Hepatocyte (in vitro differentiated cells): ENCODE measurements around the gene ERGIC2. TPM values are rescaled to one million over a fixed set of nuclear protein-coding genes. Genes with fewer than 3 reads are reported as not detected.

Source experiments
- DNase-seq: peaks from one replicate; pipeline ENCODE4 v3.0.0-alpha.2; 2016; ENCODE audit warnings: low spot score
- H2AFZ ChIP-seq: fragments of 200-600 bp; sonication (generic); 2 replicates; pipeline ENCODE4 v1.6.0; 2016; ENCODE audit warnings: antibody characterized with exemption, mild to moderate bottlenecking
- H3K27ac ChIP-seq: fragments of 200-600 bp; sonication (generic); 2 replicates; pipeline ENCODE4 v1.5.1; 2016; ENCODE audit warnings: mild to moderate bottlenecking
- H3K27me3 ChIP-seq: fragments of 200-600 bp; sonication (generic); 2 replicates; pipeline ENCODE4 v1.6.1; 2016
- H3K36me3 ChIP-seq: fragments of 200-600 bp; sonication (generic); replicated peaks from 2 replicates; pipeline ENCODE4 v1.5.1; 2016; ENCODE audit warnings: low read depth; ENCODE audit not compliant: insufficient read depth
- H3K4me1 ChIP-seq: fragments of 200-600 bp; sonication (generic); 2 replicates; pipeline ENCODE4 v1.5.1; 2016; ENCODE audit warnings: mild to moderate bottlenecking, moderate library complexity; ENCODE audit not compliant: insufficient read depth
- H3K4me2 ChIP-seq: fragments of 200-600 bp; sonication (generic); 2 replicates; pipeline ENCODE4 v1.6.0; 2016
- H3K4me3 ChIP-seq: fragments of 200-600 bp; sonication (generic); 2 replicates; pipeline ENCODE4 v1.5.1; 2016; ENCODE audit warnings: mild to moderate bottlenecking
- H3K79me2 ChIP-seq: fragments of 200-600 bp; sonication (generic); 2 replicates; pipeline ENCODE4 v1.6.0; 2017; ENCODE audit warnings: mild to moderate bottlenecking
- H3K9me2 ChIP-seq: fragments of 200-600 bp; sonication (generic); replicated peaks from 2 replicates; pipeline ENCODE4 v1.6.0; 2017; ENCODE audit warnings: mild to moderate bottlenecking; ENCODE audit not compliant: insufficient read depth
- H3K9me3 ChIP-seq: fragments of 200-600 bp; sonication (generic); 2 replicates; pipeline ENCODE4 v1.5.1; 2016; ENCODE audit warnings: low read depth, mild to moderate bottlenecking
- H4K20me1 ChIP-seq: fragments of 200-600 bp; sonication (generic); 2 replicates; pipeline ENCODE4 v1.6.0; 2016; ENCODE audit warnings: mild to moderate bottlenecking; ENCODE audit not compliant: insufficient read depth, poor library complexity, severe bottlenecking
- CTCF ChIP-seq: fragments of 200-600 bp; sonication (generic); IDR thresholded peaks from 2 replicates; pipeline ENCODE4 v1.5.1; 2016; ENCODE audit warnings: antibody characterized with exemption, mild to moderate bottlenecking; ENCODE audit not compliant: poor library complexity
- EZH2 ChIP-seq: fragments of 200-600 bp; sonication (generic); IDR thresholded peaks from 2 replicates; pipeline ENCODE4 v1.6.1; 2016; ENCODE audit warnings: antibody characterized with exemption, mild to moderate bottlenecking, borderline replicate concordance
- EZH2phosphoT487 ChIP-seq: fragments of 200-600 bp; sonication (generic); IDR thresholded peaks from one replicate; pipeline ENCODE4 v1.6.1; 2018; ENCODE audit warnings: antibody characterized with exemption, mild to moderate bottlenecking, low read depth, moderate library complexity; ENCODE audit not compliant: unreplicated experiment, severe bottlenecking
- WGBS: methylation state at CpG from one replicate; pipeline ENCODE4 v1.1.6; 2016; ENCODE audit warnings: low lambda C conversion rate; ENCODE audit errors: missing lambda C conversion rate; 5-methylcytosine and 5-hydroxymethylcytosine counted together
- polyA plus RNA-seq: library from polyadenylated mRNA; unstranded; fragments of >200 nt; fragmentation: Nextera tagmentation; extraction: Ambion mirVana; gene quantifications from 2 replicates; pipeline ENCODE4 v1.2.1, GENCODE V29; 2016
- total RNA-seq: library from RNA; depleted of rRNA; stranded (reverse); fragments of >200 nt; gene quantifications from 2 replicates; pipeline ENCODE4 v1.2.3, GENCODE V29; 2014

The ERGIC2 gene
- total RNA-seq (68.7 and 114 TPM in 2 replicates), polyA plus RNA-seq (122 and 130 TPM in 2 replicates)

- Histone ChIP-seq H3K9me3 (no peaks in the 10 kb centered on the region), H3K4me3 (peak within 1 kb of the TSS; percentile 46), H3K36me3 (no peaks in the 10 kb centered on the region), H4K20me1 (no peaks in the 10 kb centered on the region), H3K4me2 (peak within 1 kb of the TSS; percentile 87), H3K27ac (peak within 1 kb of the TSS; percentile 91), H3K27me3 (no peaks in the 10 kb centered on the region), H3K9me2 (no peaks in the 10 kb centered on the region), H3K79me2 (peaks cover 45% of the 10 kb centered on the region), H2AFZ (peak within 1 kb of the TSS; percentile 86), H3K4me1 (no peaks in the 10 kb centered on the region)
- peak; percentile 99 for DNase-seq
- TF ChIP-seq EZH2, result no peak
- no peak for TF ChIP-seq EZH2phosphoT487
- TF ChIP-seq CTCF, result no peak
- WGBS, result under 1% methylated on average over 55 of the region's 55 CpGs
Observed at GRCh38 chr12:29380536-29381523, at the start of gene ERGIC2. Gene ERGIC2 (minus strand): TSS chr12:29381172. CDS start chr12:29371633, 9,539 bp downstream.

GRCh38 chr12:29430716-29431044, 49.7 kb upstream of the ERGIC2 start:
- WGBS, result 93% methylated on average over 2 of the region's 2 CpGs
- no peaks in the 10 kb centered on the region for H3K27me3 ChIP-seq

GRCh38 chr12:29429999-29430715, 49.2 kb upstream of the ERGIC2 start:
- TF ChIP-seq EZH2 (no peak), EZH2phosphoT487 (no peak), CTCF (no peak)
- H2AFZ ChIP-seq, result no peak overlapping the region
- no peaks in the 10 kb centered on the region for H4K20me1 ChIP-seq
- DNase-seq, result no peak
- no peak overlapping the region for H3K4me3 ChIP-seq
- no peaks in the 10 kb centered on the region for H3K4me1 ChIP-seq
- H3K4me2 ChIP-seq, result no peak overlapping the region
- 91% methylated on average over 3 of the region's 3 CpGs for WGBS
- H3K36me3 ChIP-seq, result no peaks in the 10 kb centered on the region
- H3K27ac ChIP-seq, result no peak overlapping the region
- H3K27me3 ChIP-seq, result no peaks in the 10 kb centered on the region
- H3K79me2 ChIP-seq, result no peaks in the 10 kb centered on the region
- no peaks in the 10 kb centered on the region for H3K9me3 ChIP-seq
- no peaks in the 10 kb centered on the region for H3K9me2 ChIP-seq

More at GRCh38 chr12:29430716-29431044, 49.7 kb upstream of the ERGIC2 start:
- Histone ChIP-seq H3K9me3 (no peaks in the 10 kb centered on the region), H3K4me2 (no peak overlapping the region), H3K79me2 (no peaks in the 10 kb centered on the region), H3K4me3 (no peak overlapping the region), H3K36me3 (no peaks in the 10 kb centered on the region), H2AFZ (no peak overlapping the region), H3K9me2 (no peaks in the 10 kb centered on the region), H4K20me1 (no peaks in the 10 kb centered on the region), H3K27ac (no peak overlapping the region), H3K4me1 (no peaks in the 10 kb centered on the region)
- TF ChIP-seq EZH2phosphoT487 (no peak), CTCF (no peak), EZH2 (no peak)
- no peak for DNase-seq
